Anterior cingulate cortex (tissue), 58 donors: ENCODE results near the gene STIMATE.
A peak's percentile ranks its signal among the peaks of the same experiment; 100 is the strongest.

Experiments
- DNase-seq, 58 donors: peaks; one replicate each; lab custom pipeline; 2025; lab: John Stamatoyannopoulos, UW

STIMATE gene

DNA sequence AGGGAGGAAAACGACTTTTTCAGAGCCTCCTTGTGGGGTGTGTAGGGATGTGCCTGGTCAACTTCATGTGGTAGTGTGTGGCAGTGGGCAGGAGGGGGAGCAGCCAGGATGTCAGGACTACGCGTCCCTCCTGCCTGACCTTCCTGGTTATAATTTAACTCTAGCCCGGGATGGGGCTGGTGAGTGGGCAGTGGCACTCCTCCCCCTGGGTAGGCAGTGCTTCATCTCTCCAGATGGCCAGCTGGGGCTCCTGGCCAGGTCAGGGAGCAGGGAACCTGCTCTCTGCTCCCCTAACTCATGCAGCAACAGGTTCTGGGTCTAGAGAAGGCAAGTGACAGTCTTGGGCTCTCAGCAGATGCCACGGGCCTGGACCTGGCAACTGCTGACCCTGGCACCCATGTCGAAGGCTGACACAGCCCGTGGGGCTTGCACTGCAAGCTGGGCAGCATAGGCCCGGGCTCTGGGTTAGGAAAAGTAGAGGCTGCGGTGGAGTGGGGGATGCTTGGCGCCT, 69.4 kb downstream of the STIMATE start:
- no peak for DNase-seq

DNA sequence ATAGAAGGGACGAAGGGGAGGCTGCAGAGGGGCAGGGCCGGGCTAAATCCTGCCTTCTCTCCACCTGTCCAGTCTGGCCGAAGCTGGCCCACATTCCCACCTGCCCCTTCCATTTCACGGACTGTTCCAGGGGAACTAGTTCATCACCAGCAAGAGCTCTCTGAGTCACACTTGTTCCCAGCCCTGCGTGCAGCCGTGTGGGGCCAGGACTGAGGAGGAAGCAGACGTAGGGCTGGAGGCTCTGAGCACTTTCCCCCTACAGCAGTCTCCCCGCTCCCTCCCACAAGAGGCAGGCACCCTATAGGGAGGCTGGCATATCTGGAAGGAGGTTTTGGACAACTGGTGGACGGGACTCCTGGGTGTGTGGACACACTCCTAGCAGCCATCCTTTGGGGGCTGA, 69.9 kb downstream of the STIMATE start:
- DNase-seq, result no peak

DNA sequence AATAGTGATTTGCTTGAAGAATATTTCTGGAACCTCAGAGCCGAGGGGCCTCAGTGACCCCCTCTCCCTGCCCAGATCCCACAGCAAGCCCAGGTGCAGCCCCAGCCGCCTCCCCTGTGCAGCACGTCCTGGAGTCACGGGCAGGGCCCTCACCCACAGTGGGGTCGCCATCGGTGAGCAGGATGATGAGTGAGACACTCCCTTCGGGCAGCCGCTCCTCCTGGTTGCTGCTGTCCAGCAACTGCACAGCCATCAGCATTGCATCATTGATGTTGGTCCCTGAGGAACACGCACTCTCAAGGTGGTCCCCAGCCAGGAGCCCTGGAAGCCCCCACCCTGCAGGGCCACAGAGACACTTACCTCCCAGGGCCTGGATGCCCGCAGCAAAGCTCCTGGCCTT, 73.3 kb downstream of the STIMATE start:
- no peak for DNase-seq

DNA sequence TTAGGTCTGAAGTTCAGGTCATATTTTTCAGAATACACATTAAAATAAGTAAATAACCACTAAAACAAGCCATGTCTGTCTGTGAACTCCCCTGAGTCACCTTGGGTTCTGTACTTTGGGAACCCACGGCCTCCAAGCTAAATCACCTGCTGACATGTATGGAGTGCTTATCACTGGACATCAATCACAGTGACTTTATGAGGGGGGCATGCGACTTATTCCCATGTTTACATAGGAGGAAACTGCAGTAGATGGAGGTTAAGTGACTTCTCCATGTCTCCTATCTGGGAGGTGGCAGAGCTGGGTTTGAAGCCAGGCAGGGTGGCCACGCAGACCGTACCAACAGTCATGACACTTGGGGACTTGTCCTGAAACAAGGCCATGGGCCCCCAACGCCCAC, 75.0 kb downstream of the STIMATE start:
- no peak for DNase-seq

DNA sequence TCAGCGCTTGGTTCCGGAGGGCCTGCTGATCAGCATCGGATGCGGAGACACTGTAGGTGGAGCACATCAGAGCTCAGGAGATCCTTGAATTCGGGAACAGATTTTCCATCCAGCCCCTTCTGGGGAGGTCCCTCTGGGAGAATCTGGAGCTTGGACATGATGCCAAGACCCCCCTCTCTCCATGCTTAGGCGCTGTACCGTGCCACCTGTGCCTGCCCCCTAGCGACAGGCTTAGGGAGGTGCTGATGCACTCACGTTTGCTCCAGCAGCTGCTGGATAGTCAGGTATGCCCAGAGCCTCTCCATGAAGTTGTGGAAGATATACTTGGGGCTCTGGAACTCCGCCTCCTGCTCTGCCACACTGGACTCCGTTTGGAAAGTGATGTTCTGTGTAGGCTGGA, 76.6 kb downstream of the STIMATE start:
- no peak for DNase-seq

DNA sequence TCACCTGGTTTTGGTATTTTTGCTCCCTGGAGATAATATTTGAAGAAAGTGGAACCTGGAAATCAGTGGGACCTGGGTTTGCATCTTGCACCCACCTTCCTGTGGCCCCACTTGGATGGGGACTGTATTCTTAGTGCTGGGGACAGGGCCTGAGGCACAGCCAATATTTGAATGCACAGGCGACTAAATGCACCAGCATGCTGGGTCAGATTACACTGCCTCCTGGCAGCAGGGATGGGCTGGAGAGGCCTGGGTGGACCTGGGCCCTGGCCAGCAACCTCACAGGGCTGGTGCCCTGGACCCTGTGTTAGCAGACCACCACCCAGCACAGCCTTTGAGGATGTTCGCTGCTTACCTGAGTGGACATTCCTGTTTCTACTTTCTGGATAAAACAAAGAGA, 77.4 kb downstream of the STIMATE start:
- no peak for DNase-seq

DNA sequence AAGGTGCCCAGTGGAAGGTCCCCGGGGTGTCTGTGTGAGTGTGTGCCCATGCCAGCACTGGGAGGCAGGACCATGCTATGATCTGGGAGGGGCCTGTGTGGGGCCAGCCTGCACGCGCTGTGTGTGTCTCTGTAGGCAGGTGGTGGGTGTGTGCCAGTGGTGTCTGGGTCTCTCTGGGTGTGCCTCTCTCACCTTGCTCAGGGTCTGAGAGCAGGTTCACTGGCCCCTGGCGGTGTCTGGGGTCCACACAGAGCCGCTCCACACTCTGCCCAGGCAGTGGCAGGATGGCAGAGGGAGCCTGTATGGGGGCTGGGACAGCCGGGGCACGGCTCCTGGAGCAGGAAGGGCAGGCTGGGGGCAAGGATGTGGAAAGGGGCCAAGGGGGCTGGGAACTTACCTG, 79.5 kb downstream of the STIMATE start:
- no peak for DNase-seq

DNA sequence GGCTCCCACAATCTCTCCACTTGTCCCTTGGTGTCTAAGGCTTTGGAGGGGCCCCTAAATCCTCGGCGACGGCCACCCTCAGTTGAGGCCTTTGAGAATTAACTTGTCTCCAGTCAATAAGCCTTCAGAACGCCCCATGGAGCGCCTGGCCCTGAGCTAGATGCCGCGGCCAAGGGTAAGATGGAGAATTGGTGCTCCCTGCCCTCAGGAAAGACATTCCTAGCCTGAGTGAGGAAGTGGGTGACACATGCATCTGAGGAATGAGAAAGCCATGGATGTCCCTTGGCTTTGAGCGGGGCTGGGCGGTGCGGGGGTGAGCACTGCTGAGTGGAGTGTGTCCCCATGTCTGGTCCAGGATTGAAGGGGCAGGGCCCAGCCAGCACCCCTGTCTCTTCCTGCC, 80.1 kb downstream of the STIMATE start:
- DNase-seq, result no peak

DNA sequence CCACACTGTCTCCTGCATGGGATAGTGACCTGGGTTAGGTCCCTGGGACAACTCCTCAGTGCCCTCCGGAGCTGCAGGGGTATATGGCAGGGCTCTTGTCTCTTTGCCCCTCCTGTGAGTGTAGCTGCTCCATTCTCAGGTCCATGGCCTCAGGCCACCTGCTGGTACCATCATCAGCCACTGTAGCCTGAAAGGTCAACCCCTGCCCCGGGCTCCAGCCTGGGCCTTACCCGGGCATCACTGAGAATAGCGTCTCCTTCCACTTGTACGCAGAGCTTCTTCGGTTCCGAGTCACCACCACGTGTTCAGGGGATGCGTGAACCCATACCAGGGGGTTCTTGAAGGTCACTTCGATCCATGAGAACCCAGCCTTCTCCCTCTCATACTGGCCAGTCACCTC, 80.7 kb downstream of the STIMATE start:
- no peak for DNase-seq

DNA sequence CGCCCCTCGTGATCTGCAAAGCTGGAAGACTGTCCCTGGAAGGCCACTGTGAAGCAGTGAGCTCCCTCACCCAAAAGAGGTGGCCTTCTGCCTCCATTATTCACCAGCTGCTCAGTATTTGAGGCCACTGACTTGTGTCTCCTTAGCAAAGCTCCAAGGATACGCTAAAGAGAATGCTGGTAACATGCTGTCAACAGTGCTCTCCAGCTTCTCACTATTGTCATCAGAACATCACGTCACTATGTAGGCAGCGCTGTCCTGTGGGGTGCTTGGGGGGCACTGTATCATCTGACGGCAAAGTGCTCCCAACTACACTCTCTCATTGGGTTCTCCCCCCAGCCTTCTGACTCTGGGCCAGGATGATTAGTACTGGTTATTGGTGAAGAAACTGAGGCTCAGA, 81.1 kb downstream of the STIMATE start:
- no peak for DNase-seq

DNA sequence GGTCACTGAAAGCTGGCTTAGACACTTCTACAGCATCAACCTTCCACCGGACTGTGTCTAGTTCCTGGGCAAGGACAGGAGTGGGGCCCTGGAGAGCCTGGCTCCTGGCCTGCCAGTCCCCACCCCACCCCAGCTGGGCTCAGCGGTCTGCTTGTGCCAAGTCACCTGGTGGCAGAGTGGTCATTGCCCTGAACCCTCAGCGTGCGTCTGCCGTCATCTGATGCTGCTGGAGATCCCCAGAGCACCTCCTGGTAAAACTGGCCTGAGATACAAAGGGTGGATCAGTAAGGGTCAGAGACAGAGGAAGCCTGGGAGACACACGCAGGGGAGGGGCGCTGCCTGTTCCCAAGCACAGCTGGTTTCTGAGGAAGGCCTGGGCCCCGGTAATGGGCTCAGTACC, 83.5 kb downstream of the STIMATE start:
- DNase-seq, result no peak

DNA sequence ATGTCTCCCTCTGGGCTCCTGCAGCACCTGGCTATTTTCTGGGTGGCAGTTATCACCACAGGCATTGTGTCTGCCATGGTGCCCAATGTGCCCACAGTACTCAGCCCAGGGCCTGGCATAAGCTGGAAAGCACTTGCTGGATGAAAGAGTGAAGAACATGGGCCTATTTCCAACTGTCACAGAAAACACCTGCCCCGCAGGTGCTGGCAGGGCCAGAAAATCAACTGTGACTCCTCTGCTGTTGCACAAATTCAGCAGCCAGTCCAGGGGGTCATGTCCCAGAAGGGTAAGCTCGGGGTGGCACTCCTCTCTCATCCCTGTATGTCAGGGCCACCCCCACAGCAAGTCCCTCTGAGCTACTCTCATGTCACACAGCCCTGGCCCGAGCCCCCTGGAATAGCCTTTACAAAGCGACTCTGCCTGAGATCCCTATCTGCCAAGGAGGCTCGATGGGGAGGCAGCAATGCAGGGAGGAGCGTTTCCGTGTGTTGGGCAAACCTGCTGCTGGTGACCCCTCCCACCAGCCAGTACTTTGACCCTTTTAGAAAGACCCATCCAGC, 85.8 kb downstream of the STIMATE start:
- no peak for DNase-seq

DNA sequence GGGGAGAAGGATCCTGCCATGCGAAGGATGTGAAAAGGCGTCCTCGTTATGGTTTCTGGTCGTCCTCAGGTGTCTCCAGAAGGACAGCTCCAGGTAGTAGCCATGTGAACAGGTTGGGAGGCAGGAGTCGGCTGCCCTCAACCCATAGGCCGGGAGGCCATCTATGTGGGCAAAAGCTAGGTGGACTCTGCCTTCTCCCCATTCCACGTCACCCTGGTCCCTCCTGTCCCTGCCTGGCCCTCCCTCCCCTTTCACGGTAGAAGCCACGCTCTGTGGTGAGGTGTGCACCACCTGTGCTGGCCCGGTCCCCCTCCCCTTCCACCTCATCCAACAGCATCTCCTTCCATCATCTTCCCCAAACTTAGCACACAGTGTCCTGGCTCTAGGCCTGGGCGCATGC, 86.4 kb downstream of the STIMATE start:
- DNase-seq, result no peak

DNA sequence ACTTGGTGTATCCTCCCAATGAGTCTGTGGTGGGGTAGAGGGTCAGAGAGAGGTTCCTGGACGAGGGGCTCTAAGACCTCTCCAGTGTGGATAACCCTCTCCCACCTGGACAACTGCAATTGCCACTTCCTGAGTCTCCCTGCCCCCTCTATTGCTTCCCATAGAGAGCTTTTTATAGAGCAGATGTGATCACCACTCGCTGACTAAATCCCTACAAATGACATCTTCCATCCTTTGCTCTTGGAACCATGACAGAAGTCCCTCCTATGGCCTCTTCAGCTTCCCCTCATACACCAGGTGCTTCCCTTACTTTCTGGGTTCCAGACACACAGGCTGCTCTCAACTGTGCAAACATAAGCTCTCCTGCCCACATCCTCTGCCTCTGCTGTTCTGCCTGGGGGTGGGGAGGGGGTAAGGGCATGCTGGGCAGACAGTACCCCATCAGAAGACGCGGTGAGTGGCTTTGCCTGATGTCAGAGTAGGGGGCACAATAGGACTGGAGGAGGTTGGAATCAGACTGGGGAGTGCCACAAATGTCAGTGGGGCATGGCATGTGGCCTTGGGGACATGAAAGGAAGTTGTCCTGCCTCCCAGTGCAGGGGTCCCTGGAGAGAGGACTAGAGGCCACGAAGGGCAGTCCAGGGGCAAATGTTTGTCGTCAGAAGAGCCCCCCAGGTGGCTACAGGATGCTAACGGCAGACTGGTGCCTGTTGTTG, 87.5 kb downstream of the STIMATE start:
- no peak for DNase-seq

DNA sequence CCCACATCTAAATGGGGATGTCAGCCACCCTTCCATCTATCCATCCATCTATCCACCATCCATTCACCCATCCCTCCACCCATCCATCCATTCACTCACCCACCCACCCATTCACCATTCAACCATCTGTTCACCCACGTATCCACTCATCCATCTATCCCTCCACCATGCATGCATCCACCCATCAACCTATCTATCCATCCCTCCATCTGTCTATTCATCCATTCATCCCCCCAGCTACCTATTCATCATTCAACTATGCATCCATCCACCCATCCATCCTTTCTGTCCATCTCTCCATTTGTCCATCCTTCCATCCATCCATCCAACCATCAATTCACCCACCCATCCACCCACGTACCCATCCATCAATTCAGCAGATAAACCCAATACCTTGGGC, 88.2 kb downstream of the STIMATE start:
- DNase-seq, result no peak

DNA sequence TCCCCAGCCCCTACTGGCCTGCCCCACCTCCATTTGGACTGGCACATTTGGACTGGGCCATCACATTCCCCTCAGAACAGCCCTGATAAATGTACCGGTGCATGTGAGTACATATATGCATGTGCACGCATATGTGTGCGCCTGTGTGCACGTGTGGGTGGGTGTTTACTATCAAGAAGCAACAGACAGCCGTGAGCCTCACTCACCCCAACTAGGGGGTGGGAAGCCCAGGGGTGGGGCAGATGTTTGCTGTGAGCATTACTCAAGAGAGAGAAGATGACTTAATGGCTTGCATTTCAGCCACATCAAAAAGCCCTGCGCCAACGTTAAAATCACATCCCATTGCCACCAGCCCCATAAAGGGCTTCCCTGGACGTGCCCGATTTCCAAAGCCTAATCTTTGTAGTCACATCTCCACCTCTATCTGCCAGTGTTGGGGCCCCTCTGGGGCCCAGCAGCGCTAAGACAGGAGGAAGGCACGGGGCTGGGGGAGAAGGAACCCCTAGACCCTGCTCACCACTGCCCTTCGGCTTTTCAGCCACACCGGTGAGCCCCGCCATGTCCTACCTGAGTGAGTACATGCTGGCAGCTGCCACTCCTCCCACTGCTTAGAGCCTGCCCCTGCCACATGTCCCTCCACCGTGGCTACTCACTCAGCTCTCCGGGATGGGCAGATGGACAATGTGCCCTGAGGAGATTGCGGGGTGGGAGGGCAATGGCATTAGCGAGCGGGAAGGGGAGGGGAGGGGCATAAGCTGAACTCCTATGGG, 91.9 kb downstream of the STIMATE start:
- no peak for DNase-seq

DNA sequence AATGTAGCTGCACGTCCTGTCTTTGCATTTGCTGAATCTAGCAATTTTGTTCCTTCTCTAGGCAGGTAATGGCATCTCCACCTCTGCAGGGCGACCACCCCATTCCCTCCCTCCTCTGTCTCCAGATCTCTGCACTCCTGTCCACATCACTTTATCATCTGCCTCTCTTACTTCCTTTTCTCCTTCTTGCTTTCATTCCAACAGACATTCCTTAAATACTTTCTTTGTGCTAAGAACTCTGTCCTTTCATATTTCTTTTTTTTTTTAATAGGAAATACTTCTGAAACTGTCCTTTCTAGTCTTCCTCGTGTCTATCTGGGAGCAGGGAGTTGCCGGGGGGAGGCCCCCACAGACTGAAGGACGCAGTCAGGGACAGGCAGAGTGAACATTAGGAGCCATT, 95.5 kb downstream of the STIMATE start:
- no peak for DNase-seq

DNA sequence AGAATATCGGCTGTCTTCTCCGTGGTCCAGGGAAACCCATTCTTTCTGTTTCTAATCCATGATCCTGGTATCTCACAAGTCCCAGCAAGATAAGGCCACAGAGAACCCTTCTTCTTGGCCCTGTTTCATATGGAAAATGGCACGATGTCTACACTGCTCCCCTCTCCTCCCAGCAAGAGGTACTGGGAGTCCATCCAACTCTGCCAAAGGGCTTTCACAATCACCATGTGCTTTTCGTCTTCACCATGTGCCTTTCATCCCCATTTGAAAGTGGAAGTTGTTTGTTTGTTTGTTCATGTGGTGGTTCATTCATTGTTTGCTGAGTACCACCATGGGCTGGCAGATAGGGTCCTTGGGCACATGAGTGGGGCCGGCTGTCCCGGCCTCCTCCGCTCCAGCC, 97.3 kb downstream of the STIMATE start:
- no peak for DNase-seq

DNA sequence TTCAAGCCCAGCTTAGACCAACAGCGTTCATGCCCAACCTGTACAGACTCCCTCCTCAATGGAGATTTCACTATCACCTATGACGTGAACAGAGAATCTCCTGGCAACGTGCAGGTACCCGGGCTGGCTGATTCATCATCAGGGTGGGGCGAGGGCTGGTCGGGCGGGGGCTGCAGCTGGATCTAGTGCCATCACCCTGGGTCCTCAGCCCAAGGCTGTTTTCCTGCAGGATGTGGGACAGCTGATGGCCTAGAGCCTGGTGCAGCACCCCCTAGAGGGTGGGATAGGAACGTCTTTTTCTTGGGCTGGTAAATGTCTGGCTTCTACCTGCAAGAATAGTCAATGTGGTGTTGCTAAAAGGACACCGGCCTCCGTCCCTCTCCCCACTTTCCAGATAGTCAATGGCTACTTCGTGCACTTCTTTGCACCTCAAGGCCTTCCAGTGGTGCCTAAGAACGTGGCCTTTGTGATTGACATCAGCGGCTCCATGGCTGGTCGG, 98.3 kb downstream of the STIMATE start:
- DNase-seq, result peak in 1 of 58 donors; percentile 7

DNA sequence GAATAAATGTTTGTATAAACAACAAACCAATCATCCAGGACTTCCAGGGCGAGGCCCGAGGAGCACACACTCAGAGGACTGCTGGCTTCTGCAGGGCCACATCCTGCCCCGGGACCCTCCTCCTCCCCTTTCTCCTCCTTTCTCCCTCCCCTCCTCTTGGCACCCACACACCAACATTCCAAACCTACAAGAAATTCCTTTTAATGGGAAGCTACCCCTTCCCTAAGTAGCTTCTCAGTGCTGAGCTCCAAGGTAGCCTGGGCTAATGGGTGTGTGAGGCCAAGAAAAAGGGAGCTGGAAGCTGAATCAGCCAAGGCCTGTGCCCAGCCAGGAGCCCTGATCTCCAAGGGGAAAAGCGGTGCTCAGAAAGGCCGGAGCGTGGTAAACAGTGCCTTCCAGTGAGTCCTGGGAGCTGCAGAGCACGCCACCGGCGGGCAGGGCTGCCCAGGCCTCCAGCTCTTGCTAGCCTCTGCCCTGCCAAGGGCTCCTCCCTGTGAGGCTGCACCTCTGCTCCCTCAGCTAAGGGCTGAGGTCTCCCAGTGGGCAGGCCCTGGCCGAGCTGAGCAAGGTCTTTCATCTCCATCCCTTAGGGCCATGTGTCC, 98.9 kb downstream of the STIMATE start:
- no peak for DNase-seq

DNA sequence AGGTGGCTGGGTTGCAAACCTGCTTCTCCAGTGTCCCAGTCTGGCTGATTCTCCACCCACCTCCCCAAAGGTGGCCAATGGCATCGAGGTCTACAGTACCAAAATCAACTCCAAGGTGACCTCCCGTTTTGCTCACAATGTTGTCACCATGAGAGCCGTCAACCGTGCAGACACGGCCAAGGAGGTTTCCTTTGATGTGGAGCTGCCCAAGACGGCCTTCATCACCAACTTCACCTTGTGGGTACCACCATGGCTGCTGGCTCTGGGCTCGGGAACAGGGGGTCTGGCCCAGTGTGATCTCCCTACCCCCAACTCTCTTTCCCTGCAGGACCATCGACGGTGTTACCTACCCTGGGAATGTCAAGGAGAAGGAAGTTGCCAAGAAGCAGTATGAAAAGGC, 100.9 kb downstream of the STIMATE start:
- no peak for DNase-seq
